ENCODE results near the gene SLC24A3. TPM values are rescaled to one million over a fixed set of nuclear protein-coding genes. Genes with fewer than 3 reads are reported as not detected.

The SLC24A3 gene
- total and polyA plus RNA-seq, 5 experiments from 2014 or later = not detected

DNA sequence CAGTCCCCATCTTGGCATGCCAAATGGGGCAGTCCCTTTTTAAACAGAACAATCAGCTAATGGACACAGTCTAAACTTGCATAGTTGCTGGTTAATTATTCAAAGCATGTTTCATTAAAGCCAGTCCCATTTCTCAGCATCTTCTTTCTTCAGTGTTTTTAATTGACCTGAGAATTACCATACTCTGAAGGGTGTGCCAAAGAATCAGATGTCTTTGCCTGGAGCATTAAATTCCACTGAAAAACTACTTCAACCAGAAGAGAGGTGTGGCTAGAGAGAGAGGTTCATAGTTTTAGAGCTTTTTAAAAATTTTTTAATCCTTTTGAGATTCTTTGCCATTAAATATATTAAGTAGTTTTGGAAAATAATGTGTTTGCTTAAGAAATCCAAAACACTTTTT lies 37.9 kb downstream of the SLC24A3 start:
- H3K27me3 Mint-ChIP-seq = peaks cover 0 to 25% (median 5%) of the 10 kb centered on the region in 5 donors
- no peak for ATAC-seq
- H3K27ac Mint-ChIP-seq = no peak overlapping the region
- H3K4me1 Mint-ChIP-seq = peaks cover 0 to 2% (median 0%) of the 10 kb centered on the region in 4 donors
- POLR2A ChIA-PET = no interaction called here
- no peak overlapping the region for H3K4me3 Mint-ChIP-seq
- DNase-seq = no peak
- H3K9me3 Mint-ChIP-seq = peaks cover 0 to 3% (median 0%) of the 10 kb centered on the region in 9 donors
- H3K36me3 Mint-ChIP-seq = no peaks in the 10 kb centered on the region

DNA sequence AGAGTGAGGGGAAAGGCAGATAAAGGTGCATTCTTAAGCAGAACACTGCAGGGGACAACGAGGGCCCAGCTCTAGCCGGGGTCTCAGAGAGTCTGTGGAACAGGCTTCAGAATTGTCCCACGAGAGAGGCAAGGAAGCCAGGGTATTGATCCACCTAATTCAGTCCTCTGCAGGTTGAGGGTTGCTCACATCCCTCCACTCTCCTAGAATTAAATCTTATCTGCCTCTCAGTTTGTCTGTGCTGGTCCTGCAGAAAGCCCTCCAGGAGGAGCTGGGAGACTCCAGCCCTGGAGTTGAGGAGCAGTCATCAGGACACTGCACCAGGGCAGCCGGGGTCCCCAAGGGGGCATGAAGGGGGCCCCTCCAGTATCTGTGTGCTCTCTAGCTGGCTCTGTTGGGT lies 39.1 kb downstream of the SLC24A3 start:
- POLR2A ChIA-PET = no interaction called here
- peaks cover 0 to 2% (median 0%) of the 10 kb centered on the region in 4 donors for H3K4me1 Mint-ChIP-seq
- H3K27me3 Mint-ChIP-seq = peaks cover 3 to 25% (median 5%) of the 10 kb centered on the region in 5 donors
- DNase-seq (no peak), ATAC-seq (no peak)
- peaks cover 0 to 3% (median 0%) of the 10 kb centered on the region in 9 donors for H3K9me3 Mint-ChIP-seq
- no peak overlapping the region for H3K27ac Mint-ChIP-seq
- no peaks in the 10 kb centered on the region for H3K36me3 Mint-ChIP-seq
- no peak overlapping the region for H3K4me3 Mint-ChIP-seq

DNA sequence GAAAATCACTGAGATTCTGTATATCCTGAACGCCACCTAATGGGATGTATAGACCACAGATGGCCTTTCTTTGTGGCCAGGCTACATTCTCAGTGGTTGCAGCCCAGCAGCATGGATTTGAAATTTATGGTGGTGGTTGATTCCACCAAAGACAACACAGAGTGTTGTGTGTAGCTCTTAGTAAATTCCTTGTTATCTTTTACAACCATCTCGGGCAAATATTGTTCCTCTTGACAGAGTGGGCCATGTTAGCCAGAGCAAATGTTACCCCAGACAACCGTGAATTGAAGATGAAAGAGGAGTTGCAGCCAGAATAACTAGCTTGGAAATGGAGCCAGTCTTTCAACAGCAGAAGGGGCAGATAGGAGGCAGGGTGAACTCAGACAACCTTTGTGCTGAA lies 39.5 kb downstream of the SLC24A3 start:
- H3K9me3 Mint-ChIP-seq = peaks cover 0 to 3% (median 0%) of the 10 kb centered on the region in 9 donors
- POLR2A ChIA-PET = no interaction called here
- ATAC-seq (no peak), DNase-seq (no peak)
- H3K36me3 Mint-ChIP-seq = no peaks in the 10 kb centered on the region
- H3K4me3 Mint-ChIP-seq = no peak overlapping the region
- no peak overlapping the region for H3K27ac Mint-ChIP-seq
- H3K27me3 Mint-ChIP-seq = peaks cover 3 to 25% (median 5%) of the 10 kb centered on the region in 5 donors
- peaks cover 0 to 2% (median 0%) of the 10 kb centered on the region in 4 donors for H3K4me1 Mint-ChIP-seq

DNA sequence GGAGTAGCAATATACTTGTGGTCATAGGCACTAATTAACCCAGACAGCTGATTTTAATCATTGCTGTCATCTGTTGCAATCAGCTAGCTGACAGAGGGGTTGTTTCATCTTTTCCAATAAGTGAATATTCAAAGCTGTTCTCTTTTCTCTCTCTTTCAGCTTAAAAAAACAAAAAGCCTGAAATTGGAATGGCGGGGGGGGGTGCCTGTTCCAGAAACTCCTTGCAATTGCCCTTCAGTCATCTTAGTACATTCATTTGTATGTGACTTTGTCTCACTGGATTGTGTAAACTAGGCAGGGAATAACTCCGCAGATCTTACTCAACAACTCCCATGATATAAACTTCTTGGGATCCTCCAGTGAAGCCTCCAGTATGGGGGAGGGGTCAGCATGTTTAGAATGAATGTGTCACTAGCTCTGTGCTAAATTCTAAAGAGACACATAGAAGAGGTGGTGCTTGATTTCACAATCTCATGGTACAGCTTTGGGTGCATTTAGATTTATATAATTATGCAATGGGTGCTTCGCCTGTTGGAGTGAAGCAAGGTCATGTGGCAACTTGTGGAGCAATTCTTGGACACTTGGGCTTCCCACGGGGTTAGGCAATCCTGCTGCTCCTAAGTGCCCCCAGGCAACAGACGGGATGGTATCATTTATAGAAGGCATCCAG lies 40.1 kb downstream of the SLC24A3 start:
- Mint-ChIP-seq H3K27ac (no peak overlapping the region), H3K9me3 (peaks cover 0 to 3% (median 0%) of the 10 kb centered on the region in 9 donors), H3K36me3 (no peaks in the 10 kb centered on the region), H3K27me3 (peaks cover 3 to 25% (median 5%) of the 10 kb centered on the region in 5 donors), H3K4me1 (peaks cover 0 to 2% (median 0%) of the 10 kb centered on the region in 4 donors), H3K4me3 (no peak overlapping the region)
- POLR2A ChIA-PET = no interaction called here
- DNase-seq = no peak
- no peak for ATAC-seq

GRCh38 chr20:19253316-19253715 lies 40.9 kb downstream of the SLC24A3 start:
- peaks cover 0 to 3% (median 0%) of the 10 kb centered on the region in 9 donors for H3K9me3 Mint-ChIP-seq
- no peak for DNase-seq
- peaks cover 3 to 25% (median 5%) of the 10 kb centered on the region in 5 donors for H3K27me3 Mint-ChIP-seq
- ATAC-seq = no peak
- POLR2A ChIA-PET = no interaction called here
- peaks cover 0 to 2% (median 0%) of the 10 kb centered on the region in 4 donors for H3K4me1 Mint-ChIP-seq
- H3K27ac Mint-ChIP-seq = peak overlapping the region in 1 of 10 donors; percentile 18
- no peak overlapping the region for H3K4me3 Mint-ChIP-seq
- no peaks in the 10 kb centered on the region for H3K36me3 Mint-ChIP-seq

DNA sequence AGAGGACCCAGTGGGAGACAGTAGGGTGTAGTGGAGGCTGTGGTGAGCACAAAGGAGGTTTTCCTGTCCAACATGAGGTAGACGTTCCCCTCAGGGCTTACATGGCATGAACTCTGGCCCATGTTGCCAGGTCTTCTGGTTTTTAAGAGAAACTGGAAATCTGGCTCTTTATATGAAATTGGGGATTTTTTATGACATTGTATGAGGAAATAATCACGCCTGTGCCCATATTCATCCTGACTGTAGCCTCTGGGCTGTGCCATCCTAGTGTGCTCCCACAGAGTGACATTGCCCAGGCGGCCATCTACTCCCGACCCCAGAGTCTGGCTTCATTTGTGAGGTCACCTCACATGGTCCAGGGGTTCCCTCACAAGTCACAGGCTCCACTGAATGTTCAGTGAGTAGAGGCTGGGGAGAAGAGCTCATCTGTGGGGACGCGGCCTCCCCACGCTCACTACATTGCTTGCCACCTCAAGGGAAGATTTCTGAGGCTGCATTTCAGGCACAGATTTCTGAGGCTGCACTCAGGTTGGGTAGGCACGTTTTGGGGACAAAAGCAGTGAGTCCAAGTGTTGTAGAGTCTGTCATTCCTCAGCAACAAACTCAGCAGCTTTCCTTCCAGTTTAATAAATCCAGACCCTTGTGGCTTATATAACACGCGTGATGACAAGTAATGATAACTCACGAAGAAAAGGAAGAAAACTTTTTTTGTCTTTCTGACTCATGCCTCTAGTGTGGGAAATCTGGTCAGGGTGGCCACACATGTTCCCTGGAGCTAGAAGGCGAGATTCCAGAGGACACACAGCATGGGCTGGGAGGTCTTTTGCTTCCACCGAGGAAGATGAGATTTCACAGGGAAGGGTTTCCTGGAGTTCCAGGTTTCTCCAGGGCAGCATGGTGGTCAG lies 41.7 kb downstream of the SLC24A3 start:
- Mint-ChIP-seq H3K27ac (no peak overlapping the region), H3K36me3 (no peaks in the 10 kb centered on the region), H3K4me1 (peaks cover 0 to 2% (median 0%) of the 10 kb centered on the region in 4 donors), H3K4me3 (no peak overlapping the region), H3K27me3 (peaks cover 3 to 25% (median 5%) of the 10 kb centered on the region in 5 donors), H3K9me3 (peaks cover 0 to 3% (median 0%) of the 10 kb centered on the region in 9 donors)
- DNase-seq = no peak
- POLR2A ChIA-PET = no interaction called here
- no peak for ATAC-seq

DNA sequence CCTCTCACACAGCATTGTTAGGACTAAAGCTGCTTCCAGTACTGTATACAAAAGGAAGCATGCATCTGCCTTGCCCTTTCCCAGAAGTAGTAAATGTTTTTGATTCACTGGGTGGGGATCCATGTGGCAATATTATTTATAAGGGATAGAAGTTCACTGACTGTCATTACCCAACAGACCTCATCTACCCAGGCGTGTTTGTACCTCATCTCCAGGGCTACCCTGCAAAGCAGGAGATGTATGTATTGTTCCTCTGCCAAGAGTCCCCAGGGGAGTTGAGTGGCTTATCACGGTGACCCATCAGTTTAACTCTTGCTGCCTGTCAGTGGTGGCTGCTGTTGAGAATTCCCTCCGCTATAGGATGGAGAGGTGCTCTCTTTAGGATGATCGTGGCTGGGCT lies 42.5 kb downstream of the SLC24A3 start:
- H3K27ac Mint-ChIP-seq = no peak overlapping the region
- POLR2A ChIA-PET = no interaction called here
- ATAC-seq = no peak

DNA sequence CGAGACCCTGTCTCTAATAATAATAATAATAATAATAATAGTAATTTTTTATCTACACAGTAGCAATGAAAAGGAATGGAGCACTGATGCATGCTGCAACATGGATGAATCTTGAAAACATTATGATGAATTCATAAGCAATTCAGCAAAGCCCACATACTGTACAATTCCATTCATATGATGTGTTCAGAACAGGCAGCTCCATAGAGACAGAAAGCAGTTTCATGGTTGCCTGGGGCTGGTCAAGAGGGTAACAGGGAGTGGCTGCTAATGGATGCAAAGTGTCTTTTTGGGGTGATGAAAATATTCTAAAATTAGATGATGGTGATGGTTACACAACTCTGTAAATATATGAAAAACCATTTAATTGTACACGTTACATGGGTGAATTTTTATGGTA lies 43.6 kb downstream of the SLC24A3 start:
- H3K36me3 Mint-ChIP-seq = no peaks in the 10 kb centered on the region
- peaks cover 3 to 25% (median 5%) of the 10 kb centered on the region in 5 donors for H3K27me3 Mint-ChIP-seq
- POLR2A ChIA-PET = no interaction called here
- H3K4me1 Mint-ChIP-seq = peaks cover 0 to 2% (median under 1%) of the 10 kb centered on the region in 4 donors
- no peak overlapping the region for H3K4me3 Mint-ChIP-seq
- no peak for ATAC-seq
- no peak overlapping the region for H3K27ac Mint-ChIP-seq
- DNase-seq = no peak
- peaks cover 0 to 1% (median 0%) of the 10 kb centered on the region in 9 donors for H3K9me3 Mint-ChIP-seq

More for the DNA sequence above, 42.5 kb downstream of the SLC24A3 start:
- Mint-ChIP-seq H3K27me3 (peaks cover 3 to 25% (median 5%) of the 10 kb centered on the region in 5 donors), H3K4me1 (peaks cover 0 to 2% (median 0%) of the 10 kb centered on the region in 4 donors), H3K9me3 (peaks cover 0 to 3% (median 0%) of the 10 kb centered on the region in 9 donors), H3K4me3 (no peak overlapping the region), H3K36me3 (no peaks in the 10 kb centered on the region)
- no peak for DNase-seq

GRCh38 chr20:19256906-19257595 lies 44.6 kb downstream of the SLC24A3 start:
- H3K36me3 Mint-ChIP-seq = no peaks in the 10 kb centered on the region
- ATAC-seq = no peak
- no peak overlapping the region for H3K27ac Mint-ChIP-seq
- peaks cover 0 to 2% (median under 1%) of the 10 kb centered on the region in 4 donors for H3K4me1 Mint-ChIP-seq
- no peak overlapping the region for H3K4me3 Mint-ChIP-seq
- peaks cover 3 to 20% (median 5%) of the 10 kb centered on the region in 5 donors for H3K27me3 Mint-ChIP-seq
- POLR2A ChIA-PET = no interaction called here
- no peak for DNase-seq
- H3K9me3 Mint-ChIP-seq = no peaks in the 10 kb centered on the region

- H3K4me1 Mint-ChIP-seq = peaks cover 0 to 2% (median under 1%) of the 10 kb centered on the region in 4 donors
- no peak for ATAC-seq
- POLR2A ChIA-PET = no interaction called here
- no peak overlapping the region for H3K27ac Mint-ChIP-seq
- no peaks in the 10 kb centered on the region for H3K9me3 Mint-ChIP-seq
- H3K4me3 Mint-ChIP-seq = no peak overlapping the region
- no peak for DNase-seq
- H3K36me3 Mint-ChIP-seq = no peaks in the 10 kb centered on the region
- H3K27me3 Mint-ChIP-seq = peaks cover 3 to 15% (median 4%) of the 10 kb centered on the region in 5 donors
Observed at GRCh38 chr20:19257865-19258264, 45.4 kb downstream of the SLC24A3 start.

GRCh38 chr20:19259141-19259591 lies 46.7 kb downstream of the SLC24A3 start:
- no peak overlapping the region for H3K27ac Mint-ChIP-seq
- no peak for DNase-seq
- H3K27me3 Mint-ChIP-seq = peaks cover under 1 to 10% (median 2%) of the 10 kb centered on the region in 5 donors
- ATAC-seq = no peak
- POLR2A ChIA-PET = no interaction called here
- H3K4me3 Mint-ChIP-seq = no peak overlapping the region
- H3K9me3 Mint-ChIP-seq = no peaks in the 10 kb centered on the region
- H3K36me3 Mint-ChIP-seq = no peaks in the 10 kb centered on the region
- peaks cover 0 to 2% (median under 1%) of the 10 kb centered on the region in 4 donors for H3K4me1 Mint-ChIP-seq

GRCh38 chr20:19260412-19261090 lies 48.1 kb downstream of the SLC24A3 start:
- H3K4me3 Mint-ChIP-seq = peak overlapping the region in 1 of 10 donors; percentile 81
- H3K36me3 Mint-ChIP-seq = peaks cover 0 to 4% (median 0%) of the 10 kb centered on the region in 3 donors
- peak overlapping the region in 2 of 10 donors; percentile 41 to 68 for H3K27ac Mint-ChIP-seq
- ATAC-seq = no peak
- POLR2A ChIA-PET = no interaction called here
- DNase-seq = peak in 1 of 10 donors; percentile 1
- no peaks in the 10 kb centered on the region for H3K9me3 Mint-ChIP-seq
- H3K4me1 Mint-ChIP-seq = peaks cover 0 to 2% (median under 1%) of the 10 kb centered on the region in 4 donors
- peaks cover 0 to 12% (median 5%) of the 10 kb centered on the region in 5 donors for H3K27me3 Mint-ChIP-seq
